HG02798 (cell line): Measurements from ENCODE around the gene DHCR7.
"Not testable (repeated sequence)": the region's sequence is repeated elsewhere in the genome, so short reads cannot be mapped to it uniquely, and the experiment has no call there.

Experiments used
- ATAC-seq: cut with Tn5 transposase; IDR thresholded peaks from one replicate; pipeline ENCODE4 v1.9.1; 2021; ENCODE audit warnings: mild to moderate bottlenecking; ENCODE audit not compliant: unreplicated experiment, poor library complexity

DHCR7 gene

DNA sequence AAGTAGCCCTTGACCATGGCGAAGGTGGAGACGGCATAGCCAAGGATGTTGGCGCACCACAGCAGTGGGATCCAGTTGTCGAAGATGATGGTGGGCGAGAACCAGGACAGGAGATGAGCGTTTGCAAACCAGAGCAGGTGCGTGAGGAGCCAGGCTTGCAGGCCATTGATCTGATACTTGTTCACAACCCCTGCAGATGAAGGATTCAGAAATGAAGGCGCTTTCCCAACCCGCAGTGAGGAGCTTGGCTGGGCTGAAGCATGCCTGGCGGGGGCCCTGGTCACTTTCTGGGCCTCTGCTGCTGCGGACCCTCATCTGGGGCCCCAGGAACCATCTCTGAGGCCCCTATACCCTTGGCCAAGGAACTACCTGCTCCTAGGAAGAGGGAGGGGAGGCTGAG is 6.9 kb downstream of the DHCR7 start:
- no peak for ATAC-seq

DNA sequence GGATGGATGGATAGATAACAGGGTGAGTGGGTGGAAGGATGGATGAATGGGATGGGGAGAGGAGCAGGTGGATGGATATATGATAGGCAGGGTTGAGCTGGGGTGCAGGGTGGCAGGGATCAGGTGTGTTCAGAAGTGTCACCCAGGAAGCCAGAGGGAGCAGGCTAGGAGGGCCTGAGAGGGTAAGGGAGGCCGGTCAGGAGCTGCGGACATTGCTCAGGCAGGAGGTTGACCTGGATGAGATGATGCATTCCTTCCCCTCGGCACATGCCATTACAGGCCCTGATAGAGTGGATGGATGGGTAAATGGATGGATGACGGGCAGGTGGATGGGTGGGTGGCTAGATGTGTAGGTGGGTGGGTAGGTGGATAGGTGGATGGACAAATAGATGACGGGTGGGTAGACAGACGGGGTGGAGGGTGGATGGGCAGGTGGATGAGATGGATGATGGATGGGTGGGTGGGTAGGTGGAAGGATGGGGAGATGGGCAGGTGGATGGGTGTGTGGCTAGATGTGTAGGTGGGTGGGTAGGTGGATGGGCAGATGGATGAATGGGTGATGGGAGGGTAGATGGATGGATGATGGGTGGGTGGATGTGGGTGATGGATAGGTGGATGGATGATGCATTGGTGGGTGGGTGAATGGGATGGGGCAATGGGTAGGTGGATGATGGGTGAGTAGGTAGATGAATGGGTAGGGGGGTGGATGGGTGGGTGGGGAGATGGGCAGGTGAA is 8.0 kb downstream of the DHCR7 start:
- no peak for ATAC-seq

DNA sequence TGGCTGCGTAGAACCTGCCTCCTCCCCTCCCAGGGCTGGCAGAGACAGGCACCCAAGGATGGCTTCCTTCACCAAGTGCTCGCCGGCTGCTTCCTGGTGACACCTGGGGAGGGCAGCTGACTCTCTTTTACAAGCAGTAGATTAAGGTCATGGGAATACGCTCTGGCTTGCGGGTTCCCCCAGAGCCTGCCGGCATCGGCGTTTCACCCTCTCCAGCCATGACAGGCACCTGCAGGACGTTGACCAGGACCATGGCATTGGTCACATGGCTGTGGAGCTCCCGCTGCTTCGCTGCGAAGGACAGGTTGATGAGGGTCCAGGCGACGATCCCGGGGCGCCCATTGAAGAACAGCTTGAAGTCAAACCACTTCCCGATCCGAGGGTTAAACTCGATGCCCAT is 9.5 kb downstream of the DHCR7 start:
- ATAC-seq = no peak

- no peak for ATAC-seq
These were observed 10.3 kb downstream of the DHCR7 start for GRCh38 chr11:71437879-71438278.

DNA sequence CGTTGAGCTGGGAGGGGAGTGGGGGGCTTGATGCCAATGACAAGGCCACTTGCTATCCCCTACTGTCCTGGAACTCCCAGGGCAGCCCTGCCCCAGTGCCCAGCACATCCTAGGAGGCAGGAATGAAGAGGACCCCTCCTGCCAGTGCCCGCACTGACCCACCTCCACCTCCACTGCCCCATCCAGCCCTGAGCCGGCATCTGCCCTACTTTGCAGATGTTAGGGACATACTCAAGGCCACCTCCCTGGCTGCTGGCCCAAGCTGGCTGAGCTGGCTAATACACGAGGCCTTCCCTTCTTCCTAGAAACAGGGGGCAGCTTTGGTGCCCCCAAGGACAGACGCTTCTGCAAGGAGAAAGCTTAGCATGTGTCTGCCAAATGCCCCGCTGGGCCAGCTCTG is 10.8 kb downstream of the DHCR7 start:
- no peak for ATAC-seq

GRCh38 chr11:71436861-71437260 is 11.3 kb downstream of the DHCR7 start:
- no peak for ATAC-seq

- no peak for ATAC-seq
These were observed 12.8 kb downstream of the DHCR7 start for GRCh38 chr11:71435278-71435951.

GRCh38 chr11:71434576-71435130 is 13.5 kb downstream of the DHCR7 start:
- ATAC-seq = no peak

GRCh38 chr11:71433648-71434450 is 14.3 kb downstream of the DHCR7 start:
- ATAC-seq = no peak

GRCh38 chr11:71432761-71433647 is 15.2 kb downstream of the DHCR7 start:
- ATAC-seq = no peak

GRCh38 chr11:71431271-71431670 is 16.9 kb downstream of the DHCR7 start:
- no peak for ATAC-seq

- no peak for ATAC-seq
These were observed 18.0 kb downstream of the DHCR7 start for GRCh38 chr11:71430166-71430565.

DNA sequence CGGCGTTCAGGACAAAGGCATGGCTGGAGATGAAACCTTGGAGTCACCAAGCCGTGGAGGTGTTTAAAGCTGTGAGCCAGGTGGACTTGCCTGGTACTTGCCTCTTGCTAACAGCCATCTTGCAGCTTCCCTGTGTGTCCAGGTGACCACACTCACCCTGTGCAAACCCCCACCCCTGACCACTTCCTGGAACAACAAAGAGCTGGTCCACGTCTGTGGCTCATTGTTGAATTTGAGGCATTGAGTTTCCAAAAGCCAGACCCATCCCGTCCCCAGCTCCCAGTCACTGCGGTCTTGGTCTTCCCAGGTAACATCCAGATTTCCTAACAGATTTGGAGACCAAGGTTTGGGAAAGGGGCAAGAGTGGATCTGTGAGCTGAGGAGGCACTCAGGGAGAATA is 18.5 kb downstream of the DHCR7 start:
- no peak for ATAC-seq

DNA sequence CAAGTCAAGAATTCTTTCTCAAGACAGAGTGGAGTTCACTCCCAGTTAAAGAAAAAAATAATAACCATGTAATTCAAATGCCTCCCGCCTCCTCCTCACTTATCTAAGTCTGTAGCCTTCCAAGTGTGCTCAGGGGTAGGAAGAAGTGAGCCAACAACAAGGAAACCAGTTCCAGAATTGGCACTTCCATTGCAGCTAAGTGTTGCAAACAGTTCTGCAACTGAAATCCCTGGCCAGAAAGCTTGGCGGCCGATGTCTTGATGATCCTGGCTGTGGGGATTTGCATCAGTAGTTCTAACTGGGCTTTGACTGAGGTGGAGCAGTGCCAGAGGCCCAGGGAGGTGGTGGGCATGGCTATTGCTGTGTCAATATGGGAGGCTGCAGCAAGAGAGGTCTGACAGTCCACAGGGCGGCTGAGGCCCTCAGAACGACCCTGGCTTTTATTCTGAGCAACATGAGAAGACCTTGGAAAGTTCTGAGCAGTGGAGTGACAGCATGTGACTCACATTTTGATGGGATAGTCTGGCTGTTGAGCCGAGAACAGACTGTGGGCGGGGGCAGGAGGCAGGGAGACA is 19.2 kb downstream of the DHCR7 start:
- no peak for ATAC-seq

GRCh38 chr11:71426413-71426812 is 21.8 kb downstream of the DHCR7 start:
- no peak for ATAC-seq

- no peak for ATAC-seq
These were observed 22.3 kb downstream of the DHCR7 start for GRCh38 chr11:71425860-71426259.

GRCh38 chr11:71425409-71425808 is 22.8 kb downstream of the DHCR7 start:
- no peak for ATAC-seq

- no peak for ATAC-seq
These were observed 24.9 kb downstream of the DHCR7 start for GRCh38 chr11:71423181-71423790.

- ATAC-seq = not testable (repeated sequence)
These were observed 25.9 kb downstream of the DHCR7 start for GRCh38 chr11:71422318-71422717.
